ENCODE data around the gene PDE11A. TPM values are rescaled to one million over a fixed set of nuclear protein-coding genes. Genes with fewer than 3 reads are reported as not detected.

PDE11A gene
- total and polyA plus RNA-seq, 2 of the 8 experiments (the other 6 are each of a cell fraction or from before 2014, with no cell fraction given) = 0.19 to 0.23 TPM

- TF ChIP-seq RNF2 (IDR thresholded peaks at IDR 0.05; ENCODE audit: borderline replicate concordance, low read depth, low read length, missing control alignments, poor library complexity, severe bottlenecking) = no peak
- no peak for TF ChIP-seq SIX5 (IDR thresholded peaks at IDR 0.05; ENCODE audit: low read depth, low read length)
- TF ChIP-seq GABPA (IDR thresholded peaks at IDR 0.05; ENCODE audit: borderline replicate concordance, insufficient read depth, low read length) = no peak
- no peak for TF ChIP-seq RFX5 (IDR thresholded peaks at IDR 0.05; ENCODE audit: borderline replicate concordance, low read depth, low read length)
- no peak for TF ChIP-seq PHF8 (conservative IDR thresholded peaks at IDR 0.05; ENCODE audit: low read depth, low read length)
- TF ChIP-seq BCL11A (IDR thresholded peaks at IDR 0.05; ENCODE audit: low read depth in 2 of 2, low read length in 2 of 2) = no peak
- TF ChIP-seq TAF7 (optimal IDR thresholded peaks at IDR 0.05; ENCODE audit: borderline replicate concordance, low read depth, low read length) = no peak
- TF ChIP-seq POLR2AphosphoS5 (IDR thresholded peaks at IDR 0.05; ENCODE audit: low read depth, low read length) = no peak
- TF ChIP-seq TEAD4 (IDR thresholded peaks at IDR 0.05; ENCODE audit: low read depth, low read length) = no peak
- TF ChIP-seq TAF1 (IDR thresholded peaks at IDR 0.05; ENCODE audit: low read depth, low read length) = no peak
These were observed 468.1 kb downstream of the PDE11A start (continued) for GRCh38 chr2:177604271-177605065.

Data from H1 (cell line).